Measurements from ENCODE around the gene HAPLN2. TPM values are rescaled to one million over a fixed set of nuclear protein-coding genes. Genes with fewer than 3 reads are reported as not detected.

The HAPLN2 gene
- polyA plus RNA-seq, 1 donor (not counting 4 experiments of a cell fraction or from before 2014, with no cell fraction given): not detected

DNA sequence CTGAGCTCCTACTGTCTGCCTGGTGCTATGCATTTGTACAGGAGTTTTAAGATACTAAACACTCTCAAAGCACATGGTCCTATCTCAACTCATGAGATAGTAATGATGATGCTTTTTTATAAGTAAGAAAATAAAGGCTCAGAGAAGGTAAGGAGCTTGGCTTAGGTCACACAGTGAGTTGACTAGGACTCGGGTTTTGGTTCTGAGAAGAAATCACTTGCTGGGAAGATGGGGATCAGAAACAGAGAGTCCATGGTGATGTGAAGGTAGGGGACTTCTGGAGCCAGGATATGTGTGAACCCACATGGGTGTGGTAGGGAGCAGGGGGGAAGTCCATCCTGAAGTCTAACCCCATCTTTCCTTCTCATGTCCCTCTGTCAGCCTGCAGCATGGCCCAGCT lies 26.5 kb downstream of the HAPLN2 start:
- H3K27me3 ChIP-seq (ENCODE audit: control insufficient read depth, extremely low read depth, insufficient read depth, low read length): peaks cover 96% of the 10 kb centered on the region
- no peaks in the 10 kb centered on the region for H4K20me1 ChIP-seq (ENCODE audit: control insufficient read depth, extremely low read depth, insufficient read depth, low read length)
- no peak overlapping the region for H3K9ac ChIP-seq (ENCODE audit: control insufficient read depth, extremely low read depth, insufficient read depth, low read length)
- H3K4me1 ChIP-seq (ENCODE audit: control insufficient read depth, extremely low read depth, insufficient read depth, low read length): no peaks in the 10 kb centered on the region
- H3K4me2 ChIP-seq (ENCODE audit: control insufficient read depth, extremely low read depth, insufficient read depth, low read depth, low read length): no peak overlapping the region
- no peaks in the 10 kb centered on the region for H3K79me2 ChIP-seq (ENCODE audit: control insufficient read depth, insufficient read depth, low read length)
- H3K27ac ChIP-seq (ENCODE audit: control insufficient read depth, insufficient read depth, low read length): no peak overlapping the region
- TF ChIP-seq EZH2 (IDR thresholded peaks at IDR 0.05; ENCODE audit: low read length): no peak
- TF ChIP-seq, protein P1, sequence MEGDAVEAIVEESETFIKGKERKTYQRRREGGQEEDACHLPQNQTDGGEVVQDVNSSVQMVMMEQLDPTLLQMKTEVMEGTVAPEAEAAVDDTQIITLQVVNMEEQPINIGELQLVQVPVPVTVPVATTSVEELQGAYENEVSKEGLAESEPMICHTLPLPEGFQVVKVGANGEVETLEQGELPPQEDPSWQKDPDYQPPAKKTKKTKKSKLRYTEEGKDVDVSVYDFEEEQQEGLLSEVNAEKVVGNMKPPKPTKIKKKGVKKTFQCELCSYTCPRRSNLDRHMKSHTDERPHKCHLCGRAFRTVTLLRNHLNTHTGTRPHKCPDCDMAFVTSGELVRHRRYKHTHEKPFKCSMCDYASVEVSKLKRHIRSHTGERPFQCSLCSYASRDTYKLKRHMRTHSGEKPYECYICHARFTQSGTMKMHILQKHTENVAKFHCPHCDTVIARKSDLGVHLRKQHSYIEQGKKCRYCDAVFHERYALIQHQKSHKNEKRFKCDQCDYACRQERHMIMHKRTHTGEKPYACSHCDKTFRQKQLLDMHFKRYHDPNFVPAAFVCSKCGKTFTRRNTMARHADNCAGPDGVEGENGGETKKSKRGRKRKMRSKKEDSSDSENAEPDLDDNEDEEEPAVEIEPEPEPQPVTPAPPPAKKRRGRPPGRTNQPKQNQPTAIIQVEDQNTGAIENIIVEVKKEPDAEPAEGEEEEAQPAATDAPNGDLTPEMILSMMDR (optimal IDR thresholded peaks at IDR 0.05 in 1 of 3, IDR thresholded peaks at IDR 0.05 in 1 of 3, conservative IDR thresholded peaks at IDR 0.05 in 1 of 3; ENCODE audit: extremely low read depth in 1 of 3, insufficient read depth in 2 of 3, low read length in 3 of 3): no peak
- H2AFZ ChIP-seq (ENCODE audit: control insufficient read depth, low read length): no peak overlapping the region
- no peaks in the 10 kb centered on the region for H3K36me3 ChIP-seq (ENCODE audit: control insufficient read depth in 2 of 2, extremely low read depth in 1 of 2, insufficient read depth in 2 of 2, low read length in 2 of 2)
- H3K9me3 ChIP-seq (ENCODE audit: control insufficient read depth, low read depth, low read length): no peaks in the 10 kb centered on the region
- DNase-seq (ENCODE audit: low read depth, low spot score) (no peak), FAIRE-seq (no peak)
- dilution Hi-C loops (cut with MboI; ENCODE audit: extremely low pct_ligation_motif_present, low sequenced_read_pairs): no loop called here
- H3K4me3 ChIP-seq (ENCODE audit: control insufficient read depth in 2 of 3, extremely low read depth in 1 of 3, insufficient read depth in 2 of 3, low read depth in 1 of 3, low read length in 3 of 3): no peak overlapping the region
- peaks cover 2% of the 10 kb centered on the region for H3K9me1 ChIP-seq (ENCODE audit: control insufficient read depth, extremely low read depth, insufficient read depth, low read length)

DNA sequence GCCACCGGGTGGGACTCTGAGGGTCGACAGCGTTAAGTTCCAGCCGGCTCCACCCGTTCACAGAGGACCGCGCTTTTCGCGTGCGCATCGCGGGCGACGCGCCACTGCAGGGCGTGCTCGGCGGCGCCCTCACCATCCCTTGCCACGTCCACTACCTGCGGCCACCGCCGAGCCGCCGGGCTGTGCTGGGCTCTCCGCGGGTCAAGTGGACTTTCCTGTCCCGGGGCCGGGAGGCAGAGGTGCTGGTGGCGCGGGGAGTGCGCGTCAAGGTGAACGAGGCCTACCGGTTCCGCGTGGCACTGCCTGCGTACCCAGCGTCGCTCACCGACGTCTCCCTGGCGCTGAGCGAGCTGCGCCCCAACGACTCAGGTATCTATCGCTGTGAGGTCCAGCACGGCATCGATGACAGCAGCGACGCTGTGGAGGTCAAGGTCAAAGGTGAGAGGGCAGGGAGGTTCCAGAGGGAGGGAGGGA lies 27.6 kb downstream of the HAPLN2 start:
- H3K9me3 ChIP-seq (ENCODE audit: control insufficient read depth, low read depth, low read length): no peaks in the 10 kb centered on the region
- H3K27ac ChIP-seq (ENCODE audit: control insufficient read depth, insufficient read depth, low read length): no peak overlapping the region
- no peak overlapping the region for H3K4me2 ChIP-seq (ENCODE audit: control insufficient read depth, extremely low read depth, insufficient read depth, low read depth, low read length)
- peaks cover 3% of the 10 kb centered on the region for H4K20me1 ChIP-seq (ENCODE audit: control insufficient read depth, extremely low read depth, insufficient read depth, low read length)
- H3K27me3 ChIP-seq (ENCODE audit: control insufficient read depth, extremely low read depth, insufficient read depth, low read length): peaks cover 88% of the 10 kb centered on the region
- dilution Hi-C loops (cut with MboI; ENCODE audit: extremely low pct_ligation_motif_present, low sequenced_read_pairs): no loop called here
- H3K4me3 ChIP-seq (ENCODE audit: control insufficient read depth in 2 of 3, extremely low read depth in 1 of 3, insufficient read depth in 2 of 3, low read depth in 1 of 3, low read length in 3 of 3): no peak overlapping the region
- no peaks in the 10 kb centered on the region for H3K36me3 ChIP-seq (ENCODE audit: control insufficient read depth in 2 of 2, extremely low read depth in 1 of 2, insufficient read depth in 2 of 2, low read length in 2 of 2)
- H3K4me1 ChIP-seq (ENCODE audit: control insufficient read depth, extremely low read depth, insufficient read depth, low read length): no peaks in the 10 kb centered on the region
- TF ChIP-seq EZH2 (IDR thresholded peaks at IDR 0.05; ENCODE audit: low read length): no peak
- TF ChIP-seq, protein P1 (optimal IDR thresholded peaks at IDR 0.05 in 1 of 3, IDR thresholded peaks at IDR 0.05 in 1 of 3, conservative IDR thresholded peaks at IDR 0.05 in 1 of 3; ENCODE audit: extremely low read depth in 1 of 3, insufficient read depth in 2 of 3, low read length in 3 of 3): no peak
- no peak overlapping the region for H2AFZ ChIP-seq (ENCODE audit: control insufficient read depth, low read length)
- DNase-seq (ENCODE audit: low read depth, low spot score): no peak
- H3K9ac ChIP-seq (ENCODE audit: control insufficient read depth, extremely low read depth, insufficient read depth, low read length): no peak overlapping the region
- FAIRE-seq: no peak
- no peaks in the 10 kb centered on the region for H3K9me1 ChIP-seq (ENCODE audit: control insufficient read depth, extremely low read depth, insufficient read depth, low read length)
- no peaks in the 10 kb centered on the region for H3K79me2 ChIP-seq (ENCODE audit: control insufficient read depth, insufficient read depth, low read length)

Data from keratinocyte (primary cell).